ENCODE results near the gene LONRF2.

GRCh38 chr2:100238471-100238870 is 83.8 kb downstream of the LONRF2 start:
- no peak for TF ChIP-seq CTCF (optimal IDR thresholded peaks at IDR 0.05 in 1 of 3, IDR thresholded peaks at IDR 0.05 in 1 of 3, conservative IDR thresholded peaks at IDR 0.05 in 1 of 3; ENCODE audit: extremely low read depth in 1 of 3, insufficient read depth in 2 of 3, low read length in 3 of 3)
- TF ChIP-seq EZH2 (IDR thresholded peaks at IDR 0.05; ENCODE audit: low read length) = no peak

All from keratinocyte (primary cell).